ENCODE measurements around the gene PTEN. TPM values are rescaled to one million over a fixed set of nuclear protein-coding genes. Genes with fewer than 3 reads are reported as not detected.

Gene PTEN
- total RNA-seq, 1 donor from 2014 or later, result 69.3 TPM

DNA sequence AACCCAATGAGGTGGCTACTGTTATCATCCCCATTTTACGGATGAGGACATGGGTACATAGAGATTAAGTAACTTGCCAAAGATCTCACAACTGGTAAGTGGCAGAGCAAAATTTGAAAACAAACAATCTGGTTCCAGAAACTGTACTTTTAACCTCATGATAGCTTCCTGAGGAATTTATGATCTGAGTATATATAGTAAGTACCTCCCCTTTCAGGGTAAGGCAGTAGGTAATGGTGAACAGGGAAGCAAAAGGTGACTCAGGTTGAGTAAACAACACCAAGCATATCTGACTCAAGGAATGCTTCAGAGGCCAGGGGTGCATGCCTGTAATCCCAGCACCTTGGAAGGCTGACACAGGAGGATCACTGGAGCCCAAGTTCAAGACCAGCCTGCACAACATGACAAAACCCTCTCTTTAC, 21.2 kb upstream of the PTEN start:
- DNase-seq (ENCODE audit: extremely low spot score, unreplicated experiment), result no peak
- Mint-ChIP-seq H3K27ac (ENCODE audit: unreplicated experiment) (no peak overlapping the region), H3K36me3 (ENCODE audit: unreplicated experiment) (no peaks in the 10 kb centered on the region), H3K9me3 (ENCODE audit: unreplicated experiment) (no peaks in the 10 kb centered on the region), H3K4me3 (ENCODE audit: unreplicated experiment) (no peak overlapping the region), H3K27me3 (ENCODE audit: unreplicated experiment) (peaks cover 4% of the 10 kb centered on the region), H3K4me1 (ENCODE audit: unreplicated experiment) (peaks cover 5% of the 10 kb centered on the region)
- TF ChIP-seq, protein P1, sequence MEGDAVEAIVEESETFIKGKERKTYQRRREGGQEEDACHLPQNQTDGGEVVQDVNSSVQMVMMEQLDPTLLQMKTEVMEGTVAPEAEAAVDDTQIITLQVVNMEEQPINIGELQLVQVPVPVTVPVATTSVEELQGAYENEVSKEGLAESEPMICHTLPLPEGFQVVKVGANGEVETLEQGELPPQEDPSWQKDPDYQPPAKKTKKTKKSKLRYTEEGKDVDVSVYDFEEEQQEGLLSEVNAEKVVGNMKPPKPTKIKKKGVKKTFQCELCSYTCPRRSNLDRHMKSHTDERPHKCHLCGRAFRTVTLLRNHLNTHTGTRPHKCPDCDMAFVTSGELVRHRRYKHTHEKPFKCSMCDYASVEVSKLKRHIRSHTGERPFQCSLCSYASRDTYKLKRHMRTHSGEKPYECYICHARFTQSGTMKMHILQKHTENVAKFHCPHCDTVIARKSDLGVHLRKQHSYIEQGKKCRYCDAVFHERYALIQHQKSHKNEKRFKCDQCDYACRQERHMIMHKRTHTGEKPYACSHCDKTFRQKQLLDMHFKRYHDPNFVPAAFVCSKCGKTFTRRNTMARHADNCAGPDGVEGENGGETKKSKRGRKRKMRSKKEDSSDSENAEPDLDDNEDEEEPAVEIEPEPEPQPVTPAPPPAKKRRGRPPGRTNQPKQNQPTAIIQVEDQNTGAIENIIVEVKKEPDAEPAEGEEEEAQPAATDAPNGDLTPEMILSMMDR (IDR thresholded peaks at IDR 0.05), result no peak

DNA sequence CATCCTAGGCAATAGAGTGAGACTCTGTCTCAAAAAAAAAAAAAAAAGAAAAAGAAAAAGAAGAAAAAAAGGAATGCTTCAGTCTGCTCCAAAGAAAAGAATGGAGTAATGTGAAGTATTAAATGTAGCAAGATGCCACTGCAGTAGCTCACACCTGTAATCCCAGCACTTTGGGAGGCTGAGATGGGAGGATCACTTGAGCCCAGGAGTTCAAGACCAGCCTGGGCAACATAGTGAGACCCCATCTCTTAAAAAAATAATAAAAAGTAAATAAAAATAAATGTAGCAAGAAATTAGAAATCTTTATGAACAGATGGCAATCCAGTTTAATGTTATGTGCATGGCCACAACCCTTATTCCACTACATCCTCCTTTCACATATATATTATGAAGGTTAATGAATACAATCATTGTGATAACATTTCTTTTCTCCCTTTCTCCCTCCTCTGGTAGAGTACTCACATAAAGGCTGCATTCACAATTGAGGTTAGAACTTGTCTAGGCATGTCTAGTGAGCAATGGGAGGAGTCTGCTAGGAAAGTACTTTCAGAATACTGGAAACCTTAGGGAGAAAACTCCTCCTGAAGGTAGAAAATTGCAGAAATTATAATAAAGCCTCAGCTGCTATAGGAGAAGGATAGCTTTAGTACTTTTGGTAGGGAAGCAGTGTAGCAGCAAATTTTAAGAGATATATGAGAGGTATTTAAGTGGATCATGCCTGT, 20.5 kb upstream of the PTEN start:
- H3K9me3 Mint-ChIP-seq (ENCODE audit: unreplicated experiment), result no peaks in the 10 kb centered on the region
- H3K27me3 Mint-ChIP-seq (ENCODE audit: unreplicated experiment), result no peaks in the 10 kb centered on the region
- peaks cover 5% of the 10 kb centered on the region for H3K4me1 Mint-ChIP-seq (ENCODE audit: unreplicated experiment)
- H3K4me3 Mint-ChIP-seq (ENCODE audit: unreplicated experiment), result no peak overlapping the region
- DNase-seq (ENCODE audit: extremely low spot score, unreplicated experiment), result no peak
- TF ChIP-seq, protein P1 (IDR thresholded peaks at IDR 0.05), result no peak
- peak overlapping the region; percentile 59 for H3K27ac Mint-ChIP-seq (ENCODE audit: unreplicated experiment)
- no peaks in the 10 kb centered on the region for H3K36me3 Mint-ChIP-seq (ENCODE audit: unreplicated experiment)

DNA sequence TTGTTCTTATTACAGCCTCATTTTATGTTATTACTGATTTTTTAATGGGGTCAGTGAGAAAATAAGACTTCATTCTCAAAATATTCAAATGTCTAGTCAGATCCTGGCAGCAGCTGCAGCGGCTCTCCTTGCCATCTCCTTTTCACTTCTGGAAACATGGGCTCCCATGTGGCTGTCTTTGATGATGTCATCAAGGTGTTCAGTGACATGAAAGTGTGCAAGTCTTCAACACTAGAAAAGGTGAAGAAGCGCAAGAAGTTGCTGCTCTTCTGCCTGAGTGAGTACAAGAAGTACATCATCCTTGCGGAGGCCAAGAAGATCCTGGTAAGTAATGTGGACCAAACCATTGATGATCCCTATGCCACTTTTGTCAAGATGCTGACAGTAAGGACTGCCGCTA, 19.7 kb upstream of the PTEN start:
- no peak for DNase-seq (ENCODE audit: extremely low spot score, unreplicated experiment)
- Mint-ChIP-seq H3K27ac (ENCODE audit: unreplicated experiment) (no peak overlapping the region), H3K4me1 (ENCODE audit: unreplicated experiment) (peaks cover 5% of the 10 kb centered on the region), H3K4me3 (ENCODE audit: unreplicated experiment) (no peak overlapping the region), H3K36me3 (ENCODE audit: unreplicated experiment) (no peaks in the 10 kb centered on the region), H3K9me3 (ENCODE audit: unreplicated experiment) (no peaks in the 10 kb centered on the region), H3K27me3 (ENCODE audit: unreplicated experiment) (no peaks in the 10 kb centered on the region)
- TF ChIP-seq, protein P1 (IDR thresholded peaks at IDR 0.05), result no peak

DNA sequence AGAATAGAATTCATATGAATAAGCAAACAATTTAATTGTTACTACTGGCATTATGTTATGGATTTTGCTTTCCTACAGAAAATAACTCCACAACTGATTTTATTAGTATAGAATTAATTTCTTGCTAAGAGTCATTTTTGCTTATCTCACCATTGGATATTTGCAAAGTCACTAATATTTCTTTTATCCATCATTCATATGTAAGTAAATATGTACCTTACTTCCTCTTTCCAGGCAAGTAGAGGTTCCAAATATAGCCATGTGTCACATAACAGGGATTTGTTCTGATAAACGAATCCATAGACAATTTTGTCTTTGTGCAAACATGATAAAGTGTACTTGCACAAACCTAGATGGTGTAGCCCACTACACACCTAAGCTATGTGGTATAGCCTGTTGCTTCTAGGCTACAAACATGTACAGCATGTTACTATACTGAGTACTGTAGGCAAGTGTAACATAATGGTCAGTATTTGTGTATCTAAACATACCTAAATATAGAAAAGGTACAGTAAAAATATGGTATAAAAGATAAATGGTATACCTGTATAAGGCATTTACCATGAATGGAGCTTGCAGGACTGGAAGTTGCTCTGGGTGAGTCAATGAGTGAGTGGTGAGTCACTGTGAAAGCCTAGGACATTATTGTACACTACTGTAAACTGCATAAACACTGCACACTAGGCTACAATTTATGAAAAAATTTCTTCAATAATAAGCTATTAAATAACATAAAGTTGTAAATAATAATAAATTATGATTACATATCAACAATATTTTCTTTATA, 18.4 kb upstream of the PTEN start:
- TF ChIP-seq, protein P1 (IDR thresholded peaks at IDR 0.05), result no peak
- Mint-ChIP-seq H3K4me3 (ENCODE audit: unreplicated experiment) (no peak overlapping the region), H3K27ac (ENCODE audit: unreplicated experiment) (no peak overlapping the region), H3K9me3 (ENCODE audit: unreplicated experiment) (no peaks in the 10 kb centered on the region), H3K27me3 (ENCODE audit: unreplicated experiment) (no peaks in the 10 kb centered on the region), H3K36me3 (ENCODE audit: unreplicated experiment) (no peaks in the 10 kb centered on the region), H3K4me1 (ENCODE audit: unreplicated experiment) (peaks cover 5% of the 10 kb centered on the region)
- no peak for DNase-seq (ENCODE audit: extremely low spot score, unreplicated experiment)

DNA sequence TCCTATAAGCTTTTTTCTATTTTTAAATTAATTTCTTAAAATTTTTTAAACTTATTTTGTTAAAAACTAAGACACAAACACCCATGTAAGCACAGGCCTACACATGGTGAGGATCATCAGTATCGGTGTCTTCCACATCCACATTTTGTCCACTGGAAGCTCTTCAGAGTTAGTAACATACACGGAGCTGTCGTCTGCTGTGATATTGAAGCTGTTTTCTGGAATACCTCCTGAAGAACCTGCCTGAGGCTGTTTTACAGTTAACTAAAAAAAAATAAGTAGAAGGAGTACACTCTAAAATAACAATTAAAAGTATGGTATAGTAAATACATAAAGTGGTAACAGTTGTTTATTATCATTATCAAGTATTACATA, 17.8 kb upstream of the PTEN start:
- Mint-ChIP-seq H3K36me3 (ENCODE audit: unreplicated experiment) (no peaks in the 10 kb centered on the region), H3K4me1 (ENCODE audit: unreplicated experiment) (peaks cover 5% of the 10 kb centered on the region), H3K4me3 (ENCODE audit: unreplicated experiment) (no peak overlapping the region), H3K27me3 (ENCODE audit: unreplicated experiment) (no peaks in the 10 kb centered on the region), H3K27ac (ENCODE audit: unreplicated experiment) (no peak overlapping the region), H3K9me3 (ENCODE audit: unreplicated experiment) (no peaks in the 10 kb centered on the region)
- DNase-seq (ENCODE audit: extremely low spot score, unreplicated experiment), result no peak
- TF ChIP-seq, protein P1 (IDR thresholded peaks at IDR 0.05), result no peak
